ENCODE measurements around the gene CLEC4G.

CLEC4G gene, protein sequence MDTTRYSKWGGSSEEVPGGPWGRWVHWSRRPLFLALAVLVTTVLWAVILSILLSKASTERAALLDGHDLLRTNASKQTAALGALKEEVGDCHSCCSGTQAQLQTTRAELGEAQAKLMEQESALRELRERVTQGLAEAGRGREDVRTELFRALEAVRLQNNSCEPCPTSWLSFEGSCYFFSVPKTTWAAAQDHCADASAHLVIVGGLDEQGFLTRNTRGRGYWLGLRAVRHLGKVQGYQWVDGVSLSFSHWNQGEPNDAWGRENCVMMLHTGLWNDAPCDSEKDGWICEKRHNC

DNA sequence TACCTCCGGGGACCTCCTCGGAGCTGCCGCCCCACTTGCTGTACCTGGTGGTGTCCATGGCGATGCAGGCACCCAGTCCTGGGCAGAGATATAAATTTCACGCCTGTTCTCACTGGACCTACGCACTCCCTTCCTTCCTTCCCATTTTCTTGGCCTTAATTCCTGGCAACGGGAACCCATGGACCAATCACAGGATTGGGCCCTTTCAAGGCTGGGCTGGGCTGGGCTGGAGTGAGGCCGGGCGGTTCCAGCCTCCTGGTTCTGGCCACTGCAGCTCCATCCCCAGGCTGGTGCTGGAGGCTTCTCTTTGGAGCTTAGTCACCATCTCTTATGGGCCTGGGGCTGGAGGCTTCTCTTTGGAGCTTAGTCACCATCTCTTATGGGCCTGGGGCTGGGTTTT, at the start of gene CLEC4G:
Gene CLEC4G, minus strand, starts transcription at position 66 of the 400 bp plus-strand sequence. Its CDS starts 8 bp downstream, at position 58.
- no peak within 1 kb of the TSS for H3K4me3 ChIP-seq (ENCODE audit: low read depth, low read length)
- no peak for DNase-seq (ENCODE audit: low read depth)
- TF ChIP-seq, protein P1, sequence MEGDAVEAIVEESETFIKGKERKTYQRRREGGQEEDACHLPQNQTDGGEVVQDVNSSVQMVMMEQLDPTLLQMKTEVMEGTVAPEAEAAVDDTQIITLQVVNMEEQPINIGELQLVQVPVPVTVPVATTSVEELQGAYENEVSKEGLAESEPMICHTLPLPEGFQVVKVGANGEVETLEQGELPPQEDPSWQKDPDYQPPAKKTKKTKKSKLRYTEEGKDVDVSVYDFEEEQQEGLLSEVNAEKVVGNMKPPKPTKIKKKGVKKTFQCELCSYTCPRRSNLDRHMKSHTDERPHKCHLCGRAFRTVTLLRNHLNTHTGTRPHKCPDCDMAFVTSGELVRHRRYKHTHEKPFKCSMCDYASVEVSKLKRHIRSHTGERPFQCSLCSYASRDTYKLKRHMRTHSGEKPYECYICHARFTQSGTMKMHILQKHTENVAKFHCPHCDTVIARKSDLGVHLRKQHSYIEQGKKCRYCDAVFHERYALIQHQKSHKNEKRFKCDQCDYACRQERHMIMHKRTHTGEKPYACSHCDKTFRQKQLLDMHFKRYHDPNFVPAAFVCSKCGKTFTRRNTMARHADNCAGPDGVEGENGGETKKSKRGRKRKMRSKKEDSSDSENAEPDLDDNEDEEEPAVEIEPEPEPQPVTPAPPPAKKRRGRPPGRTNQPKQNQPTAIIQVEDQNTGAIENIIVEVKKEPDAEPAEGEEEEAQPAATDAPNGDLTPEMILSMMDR (IDR thresholded peaks at IDR 0.05; ENCODE audit: low read depth, low read length, missing control alignments) = no peak
- in situ Hi-C loops (cut with HindIII; ENCODE audit: low sequenced_read_pairs) = no loop called here

DNA sequence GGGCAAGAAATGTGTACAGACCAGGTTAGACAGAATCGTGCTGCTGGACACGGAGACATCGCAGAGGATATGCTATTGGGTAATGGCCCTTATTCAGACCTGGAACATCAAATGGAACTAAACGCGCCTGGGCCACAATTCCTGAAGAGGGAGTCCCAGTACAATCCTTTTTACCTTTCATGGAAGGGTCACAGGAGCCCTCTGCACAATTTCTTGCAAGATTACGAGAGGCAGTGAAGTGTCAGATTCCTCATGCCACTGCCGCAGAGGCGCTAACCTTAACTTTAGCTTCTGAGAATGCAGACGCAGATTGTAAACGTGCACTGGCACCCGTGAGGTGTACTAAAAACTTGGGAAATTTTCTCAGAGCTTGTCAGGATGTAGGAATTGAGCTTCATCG, 49.2 kb upstream of the CLEC4G start:
- TF ChIP-seq, protein P1 (IDR thresholded peaks at IDR 0.05; ENCODE audit: low read depth, low read length, missing control alignments) = no peak
- DNase-seq (ENCODE audit: low read depth) = no peak
- in situ Hi-C loops (cut with HindIII; ENCODE audit: low sequenced_read_pairs) = loop anchor here (25.0 kb wide), 1 partner anchor 194 kb away; the partner anchor contains the start of gene CAMSAP3
- no peak overlapping the region for H3K4me3 ChIP-seq (ENCODE audit: low read depth, low read length)

DNA sequence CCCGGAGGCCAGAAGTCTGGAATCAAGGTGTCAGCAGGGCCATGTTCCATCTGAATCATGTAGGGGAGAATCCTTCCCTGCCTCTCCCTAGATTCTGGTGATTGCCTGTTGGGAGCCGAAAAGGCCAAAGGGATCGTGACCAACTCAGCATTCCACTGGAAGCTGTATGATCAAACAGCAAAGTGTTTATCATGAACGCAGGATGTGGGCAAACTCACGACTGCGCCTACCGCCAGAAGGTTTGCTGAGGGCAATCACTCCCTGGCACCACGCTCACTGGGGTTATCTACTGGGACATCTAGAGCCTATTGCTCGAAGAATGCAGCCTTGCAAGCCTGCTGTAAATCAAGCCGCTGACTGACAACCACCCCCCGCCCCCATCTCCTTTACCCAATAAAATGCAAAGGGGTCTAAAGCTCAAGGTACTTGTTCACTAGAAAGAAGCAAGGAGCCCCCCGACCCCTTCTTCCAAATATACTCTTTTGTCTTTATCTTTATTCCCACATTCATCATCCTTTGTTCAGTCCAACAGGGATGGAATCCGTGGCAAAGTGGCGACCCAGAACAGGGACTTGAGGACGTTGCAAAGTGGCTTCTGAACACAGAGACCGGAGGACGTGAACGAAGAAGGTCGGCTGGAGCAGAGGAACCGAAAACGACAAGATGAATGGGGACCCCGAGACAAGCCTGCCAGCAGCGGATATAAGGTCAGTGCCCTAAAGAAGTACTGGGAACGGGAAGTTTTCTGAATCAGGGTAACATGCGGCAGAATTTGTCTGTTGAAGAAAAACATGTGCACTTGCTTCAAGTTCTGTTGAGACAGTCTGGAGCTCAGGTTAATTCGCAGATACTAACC, 47.9 kb upstream of the CLEC4G start:
- DNase-seq (ENCODE audit: low read depth) = no peak
- H3K4me3 ChIP-seq (ENCODE audit: low read depth, low read length) = no peak overlapping the region
- TF ChIP-seq, protein P1 (IDR thresholded peaks at IDR 0.05; ENCODE audit: low read depth, low read length, missing control alignments) = no peak
- in situ Hi-C loops (cut with HindIII; ENCODE audit: low sequenced_read_pairs) = loop anchor here (25.0 kb wide), 1 partner anchor 193 kb away; the partner anchor contains the start of gene CAMSAP3

DNA sequence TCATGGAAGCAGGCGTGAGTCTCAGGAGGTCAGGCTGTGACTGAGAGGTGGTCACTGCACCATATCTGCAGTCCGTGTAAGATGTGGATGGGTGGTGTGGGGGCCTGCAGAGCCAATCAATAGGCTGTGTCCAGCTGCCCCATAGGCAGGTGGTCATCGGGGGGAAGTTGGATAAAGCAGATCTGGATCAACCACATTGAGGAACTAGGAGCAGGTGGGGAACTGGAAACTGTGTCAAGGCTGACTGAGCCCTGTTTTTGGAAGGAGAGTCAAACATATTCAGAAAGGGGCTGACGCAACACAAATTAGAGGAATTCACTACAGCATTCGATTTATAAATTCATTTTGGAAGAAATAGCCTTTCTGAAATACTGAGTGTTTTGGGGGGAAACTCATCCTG, 46.2 kb upstream of the CLEC4G start:
- TF ChIP-seq, protein P1 (IDR thresholded peaks at IDR 0.05; ENCODE audit: low read depth, low read length, missing control alignments) = no peak
- in situ Hi-C loops (cut with HindIII; ENCODE audit: low sequenced_read_pairs) = loop anchor here (25.0 kb wide), 1 partner anchor 191 kb away; the partner anchor contains the start of gene CAMSAP3
- no peak overlapping the region for H3K4me3 ChIP-seq (ENCODE audit: low read depth, low read length)
- DNase-seq (ENCODE audit: low read depth) = no peak

DNA sequence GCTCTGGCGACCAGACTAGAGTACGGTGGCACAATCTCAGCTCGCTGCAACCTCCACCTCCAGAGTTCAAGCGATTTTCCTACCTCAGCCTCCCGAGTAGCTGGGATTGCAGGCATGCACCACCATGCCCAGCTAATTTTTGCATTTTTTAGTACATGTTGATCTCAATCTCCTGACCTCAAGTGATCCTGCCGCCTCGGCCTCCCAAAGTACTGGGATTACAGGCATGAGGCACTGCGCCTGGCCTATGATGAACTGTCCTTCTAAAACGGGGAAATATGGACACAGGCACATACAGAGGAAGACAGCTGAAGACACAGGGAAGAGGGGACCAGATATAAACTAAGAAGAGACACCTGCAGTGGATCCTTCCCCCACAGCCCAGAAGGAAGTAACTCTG, 43.9 kb upstream of the CLEC4G start:
- TF ChIP-seq, protein P1 (IDR thresholded peaks at IDR 0.05; ENCODE audit: low read depth, low read length, missing control alignments) = no peak
- no peak overlapping the region for H3K4me3 ChIP-seq (ENCODE audit: low read depth, low read length)
- DNase-seq (ENCODE audit: low read depth) = no peak
- in situ Hi-C loops (cut with HindIII; ENCODE audit: low sequenced_read_pairs) = loop anchor here (25.0 kb wide), 1 partner anchor 188 kb away; the partner anchor contains the start of gene CAMSAP3

DNA sequence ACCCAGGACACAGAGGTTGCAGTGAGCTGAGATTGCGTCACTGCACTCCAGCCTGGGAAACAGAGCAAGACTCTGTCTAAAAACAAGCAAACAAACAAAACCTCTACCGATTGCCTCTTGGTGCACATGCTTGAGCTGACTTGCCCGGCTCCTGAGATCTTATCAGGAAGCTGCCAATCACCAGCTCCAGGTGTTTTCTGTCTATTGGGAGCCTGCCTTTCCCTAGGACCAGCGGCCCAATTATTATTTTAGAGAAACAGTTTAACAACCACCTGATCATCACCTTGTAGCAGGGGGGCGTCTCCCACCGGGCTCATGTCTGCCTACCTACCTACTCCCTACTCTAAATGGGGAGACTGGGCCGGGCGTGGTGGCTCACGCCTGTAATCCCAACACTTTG, 41.9 kb upstream of the CLEC4G start:
- TF ChIP-seq, protein P1 (IDR thresholded peaks at IDR 0.05; ENCODE audit: low read depth, low read length, missing control alignments) = no peak
- in situ Hi-C loops (cut with HindIII; ENCODE audit: low sequenced_read_pairs) = no loop called here
- DNase-seq (ENCODE audit: low read depth) = no peak
- no peak overlapping the region for H3K4me3 ChIP-seq (ENCODE audit: low read depth, low read length)
